GM23248 (cell line): ENCODE data around the gene MYF6.

Experiments used
- EZH2 ChIP-seq: fragments of 200-600 bp; sonication (generic); IDR thresholded peaks from 2 replicates; pipeline ENCODE4 v1.6.1; 2018; ENCODE audit warnings: antibody characterized with exemption, mild to moderate bottlenecking; ENCODE audit not compliant: insufficient read depth, poor library complexity, severe bottlenecking
- EZH2phosphoT487 ChIP-seq: fragments of 200-600 bp; sonication (generic); IDR thresholded peaks from 2 replicates; pipeline ENCODE4 v1.6.1; 2018; ENCODE audit warnings: antibody characterized with exemption, moderate library complexity, mild to moderate bottlenecking, low read depth; ENCODE audit not compliant: insufficient read depth

- no peak for TF ChIP-seq EZH2
- TF ChIP-seq EZH2phosphoT487 = no peak
Measured at GRCh38 chr12:80707830-80708258, 410 bp downstream of the MYF6 start.
